Spleen (tissue), 7 donors: ENCODE data around the gene PNMA8A.

Source experiments
- POLR2A ChIP-seq, 3 donors: fragments of 450-650 bp; IDR thresholded peaks; one replicate each; pipeline ENCODE4 v1.5.1; 2017; ENCODE audit warnings: antibody characterized with exemption in 3 of 3, mild to moderate bottlenecking in 1 of 3
- TF ChIP-seq, protein P1 (sequence below), 11 experiments: fragments of 200-600 bp in 7 of 11; fragments of 450-650 bp in 4 of 11; sonication (generic) in 4 of 11; IDR thresholded peaks in 8 of 11; conservative IDR thresholded peaks in 3 of 11; 1 replicate in 7 of 11; 2 replicates in 4 of 11; pipeline versions ENCODE4 v1.4.0 to v1.8.0; 2016 to 2021; ENCODE audit warnings: antibody characterized with exemption in 11 of 11, inconsistent platforms in 4 of 11, mild to moderate bottlenecking in 1 of 11
- donor health status: DM: no; HTN: no; CAD: no; lungs with moderate emphysema.
- donor health status: DM: no; HTN: no; CAD: no.
- donor health status: DM: no; HTN: no; CAD: no.

GRCh38 chr19:46451352-46451751 is 20.0 kb downstream of the PNMA8A start:
- TF ChIP-seq, protein P1, sequence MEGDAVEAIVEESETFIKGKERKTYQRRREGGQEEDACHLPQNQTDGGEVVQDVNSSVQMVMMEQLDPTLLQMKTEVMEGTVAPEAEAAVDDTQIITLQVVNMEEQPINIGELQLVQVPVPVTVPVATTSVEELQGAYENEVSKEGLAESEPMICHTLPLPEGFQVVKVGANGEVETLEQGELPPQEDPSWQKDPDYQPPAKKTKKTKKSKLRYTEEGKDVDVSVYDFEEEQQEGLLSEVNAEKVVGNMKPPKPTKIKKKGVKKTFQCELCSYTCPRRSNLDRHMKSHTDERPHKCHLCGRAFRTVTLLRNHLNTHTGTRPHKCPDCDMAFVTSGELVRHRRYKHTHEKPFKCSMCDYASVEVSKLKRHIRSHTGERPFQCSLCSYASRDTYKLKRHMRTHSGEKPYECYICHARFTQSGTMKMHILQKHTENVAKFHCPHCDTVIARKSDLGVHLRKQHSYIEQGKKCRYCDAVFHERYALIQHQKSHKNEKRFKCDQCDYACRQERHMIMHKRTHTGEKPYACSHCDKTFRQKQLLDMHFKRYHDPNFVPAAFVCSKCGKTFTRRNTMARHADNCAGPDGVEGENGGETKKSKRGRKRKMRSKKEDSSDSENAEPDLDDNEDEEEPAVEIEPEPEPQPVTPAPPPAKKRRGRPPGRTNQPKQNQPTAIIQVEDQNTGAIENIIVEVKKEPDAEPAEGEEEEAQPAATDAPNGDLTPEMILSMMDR (IDR thresholded peaks at IDR 0.05 in 8 of 11, conservative IDR thresholded peaks at IDR 0.05 in 3 of 11): no peak
- no peak for TF ChIP-seq POLR2A (IDR thresholded peaks at IDR 0.05)
